HG03469 (cell line): ENCODE measurements around the gene PRSS50.

ENCODE experiments used
- ATAC-seq: cut with Tn5 transposase; IDR thresholded peaks from one replicate; pipeline ENCODE4 v1.9.1; 2021; ENCODE audit warnings: mild to moderate bottlenecking, moderate library complexity, moderate number of reproducible peaks; ENCODE audit not compliant: unreplicated experiment

PRSS50 gene

GRCh38 chr3:46693038-46693891, 24.4 kb downstream of the PRSS50 start, which contains the start of gene ALS2CL:
Gene ALS2CL (minus strand): TSS chr3:46693679. CDS start chr3:46689440, 4,239 bp downstream.
- no peak for ATAC-seq

- ATAC-seq, result no peak
Observed at GRCh38 chr3:46692566-46692990, 25.1 kb downstream of the PRSS50 start.

DNA sequence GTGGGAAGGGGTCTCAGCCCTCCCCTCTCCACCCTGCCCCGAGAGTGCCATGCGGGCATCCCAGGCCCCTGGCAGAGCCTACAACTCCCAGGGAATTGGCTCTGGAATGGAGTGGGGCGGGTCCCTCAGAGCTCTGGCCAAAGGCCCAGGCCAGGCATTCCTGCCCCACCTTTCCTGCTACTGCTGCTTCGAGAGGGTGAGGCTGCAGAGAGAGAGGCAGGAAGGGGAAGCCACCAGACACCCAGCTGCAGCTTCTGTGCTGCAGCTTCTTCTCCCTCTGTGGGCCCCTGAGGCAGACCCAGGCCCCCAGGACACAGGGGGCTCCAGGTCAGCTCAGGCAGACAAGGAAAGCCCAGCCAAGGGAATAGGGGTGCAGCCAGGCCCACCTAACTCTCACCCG, 26.9 kb downstream of the PRSS50 start:
- ATAC-seq, result no peak

GRCh38 chr3:46685446-46685845, 32.2 kb downstream of the PRSS50 start:
- ATAC-seq, result no peak

DNA sequence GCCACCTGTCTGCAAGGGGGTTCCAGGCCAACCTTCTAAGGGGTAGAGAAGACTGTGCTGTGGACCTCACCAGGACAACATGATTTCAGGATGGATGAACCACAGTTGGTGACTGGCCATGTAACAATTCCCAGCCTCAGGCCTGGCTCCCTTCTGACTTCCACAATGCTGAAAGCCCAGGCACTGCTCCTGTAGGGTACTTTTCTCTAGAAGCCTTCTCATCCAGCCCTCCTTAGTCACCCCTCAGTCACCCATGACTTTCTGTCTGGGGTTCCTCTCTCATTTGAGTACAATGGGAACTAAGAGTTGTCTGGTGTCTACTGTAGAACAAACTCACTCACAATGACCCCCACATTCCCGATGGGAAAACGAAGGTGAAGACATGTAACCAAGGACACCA, 32.8 kb downstream of the PRSS50 start:
- ATAC-seq, result no peak

DNA sequence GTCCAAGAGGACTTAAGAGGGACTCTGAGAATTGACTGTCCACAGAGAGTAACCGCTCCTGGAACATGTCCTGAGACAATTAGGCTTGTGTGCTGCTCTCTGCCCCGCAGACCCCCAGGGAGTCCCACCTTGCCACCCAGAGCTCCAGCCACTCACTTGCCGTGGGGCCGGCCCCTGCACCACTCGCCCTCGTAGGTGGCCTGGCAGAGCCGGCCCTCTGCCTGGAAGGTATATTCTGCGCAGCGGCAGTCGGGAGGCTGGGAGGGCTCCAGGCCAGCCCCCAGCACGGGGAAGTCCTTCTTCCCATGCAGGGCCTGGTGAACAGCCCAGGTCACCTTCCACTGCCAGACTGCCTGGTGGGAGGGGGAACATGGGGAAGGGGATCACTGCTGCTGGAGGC, 34.7 kb downstream of the PRSS50 start:
- ATAC-seq, result no peak

DNA sequence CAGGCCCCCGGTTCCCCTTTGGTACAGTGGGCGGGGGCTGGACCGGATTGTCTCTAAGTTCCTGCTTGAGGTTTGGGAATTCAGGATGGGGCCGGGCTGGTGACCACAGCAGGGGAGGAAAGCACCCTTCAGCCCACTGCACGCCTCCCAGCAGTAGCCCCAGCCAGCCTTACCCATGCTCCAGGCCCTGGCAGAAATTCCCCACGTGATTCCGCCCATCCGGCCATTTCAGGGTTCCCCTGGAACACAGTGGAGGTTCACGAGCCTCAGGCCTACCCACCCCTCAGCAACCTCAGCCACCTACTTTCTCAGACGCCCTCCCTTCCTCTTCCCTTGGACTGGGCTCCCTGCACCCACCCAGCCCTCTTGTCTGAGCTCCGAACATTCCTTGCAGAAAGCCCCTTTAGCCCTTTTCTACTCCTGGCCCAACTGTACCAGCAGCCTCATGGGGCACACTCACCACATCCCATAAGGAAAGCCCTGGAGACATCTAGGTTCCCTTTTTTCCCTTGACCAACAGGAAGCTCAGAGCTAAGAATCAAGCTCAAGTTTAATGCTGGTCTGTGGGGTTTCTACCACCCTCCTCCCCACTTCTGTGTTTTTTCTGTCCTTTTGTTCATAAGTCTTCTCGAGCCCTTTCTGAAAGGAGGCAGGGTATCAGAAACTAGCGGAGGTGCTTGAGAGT, 35.7 kb downstream of the PRSS50 start:
- ATAC-seq, result no peak

DNA sequence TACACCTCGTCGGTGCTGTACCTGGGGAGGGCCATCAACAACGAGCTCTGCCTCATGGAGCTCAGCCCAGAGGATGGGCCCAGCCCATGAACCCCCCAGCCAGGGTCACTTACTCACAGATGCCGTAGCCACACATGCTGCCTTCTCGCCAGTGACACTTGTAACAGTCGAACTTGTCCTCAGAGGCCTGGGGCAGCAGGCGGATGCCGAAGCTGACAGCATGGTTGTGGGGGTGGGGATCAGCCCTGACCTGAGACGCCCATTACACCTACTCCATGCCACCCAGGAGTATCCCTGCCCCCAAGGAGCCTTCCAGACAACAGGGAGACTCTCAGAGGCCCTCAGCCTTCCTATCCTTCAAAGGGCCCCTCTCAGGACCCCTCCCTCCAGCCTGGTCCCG, 36.3 kb downstream of the PRSS50 start:
- ATAC-seq, result no peak

GRCh38 chr3:46680298-46680826, 37.3 kb downstream of the PRSS50 start:
- no peak for ATAC-seq

DNA sequence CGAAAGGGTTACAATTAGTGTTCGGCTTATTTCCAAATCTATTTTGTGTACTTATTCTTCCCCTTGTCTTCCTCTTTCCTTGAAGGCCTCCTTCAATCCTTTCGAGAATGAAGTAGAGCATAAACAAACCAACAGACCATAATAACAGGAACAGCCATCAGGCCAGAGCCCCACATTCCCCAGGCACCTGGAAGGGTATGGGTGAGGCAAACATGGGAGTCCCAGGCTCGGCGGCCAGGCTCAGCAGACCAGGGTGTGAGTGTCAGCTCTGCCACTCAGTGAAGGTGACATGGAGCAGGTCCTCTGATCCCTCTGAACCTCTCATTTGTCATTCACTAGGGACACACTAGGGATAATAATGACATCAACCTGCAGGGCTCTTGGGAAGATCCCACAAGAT, 38.0 kb downstream of the PRSS50 start:
- ATAC-seq, result no peak

GRCh38 chr3:46678280-46678679, 39.4 kb downstream of the PRSS50 start:
- ATAC-seq, result no peak

GRCh38 chr3:46677411-46677726, 40.3 kb downstream of the PRSS50 start:
- ATAC-seq, result no peak

DNA sequence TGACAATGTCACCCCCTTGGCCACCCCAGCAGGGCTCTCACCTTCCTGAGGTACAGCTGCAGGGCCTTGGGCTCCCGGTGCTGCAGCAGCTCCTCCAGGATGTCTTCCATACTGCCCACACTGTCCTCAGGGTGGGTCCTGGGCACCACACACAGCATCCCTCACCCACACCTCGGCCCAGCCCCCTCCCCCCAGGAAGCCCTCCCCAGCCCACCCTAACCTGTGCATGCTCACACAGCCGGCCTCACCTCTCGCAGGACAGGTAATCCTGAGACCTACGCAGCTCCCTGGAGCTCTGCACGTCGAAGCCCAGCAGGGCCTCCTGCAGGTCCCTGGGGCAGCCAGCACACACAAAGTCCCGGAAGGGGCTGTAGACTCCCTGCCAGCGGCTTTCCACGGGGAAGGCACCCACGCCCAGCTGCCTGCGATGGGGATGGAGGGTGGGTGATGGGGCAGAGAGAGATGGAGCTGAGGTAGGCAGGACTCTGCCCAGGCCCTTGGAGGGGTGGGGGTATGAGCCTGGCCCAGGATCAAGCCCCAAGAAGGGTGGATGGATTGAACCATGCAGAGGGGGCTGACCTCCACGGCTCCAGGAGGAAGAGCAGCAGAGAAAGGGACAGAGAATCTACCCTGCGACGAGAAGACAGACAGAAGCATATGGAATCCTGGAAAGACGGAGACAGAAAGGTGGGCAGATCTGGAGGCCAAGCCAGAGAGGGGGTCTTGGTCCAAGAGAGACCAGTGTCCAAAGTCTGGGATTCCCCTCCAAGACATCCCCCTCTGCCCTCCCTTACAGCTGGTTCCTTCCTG, 40.9 kb downstream of the PRSS50 start:
- ATAC-seq, result no peak

DNA sequence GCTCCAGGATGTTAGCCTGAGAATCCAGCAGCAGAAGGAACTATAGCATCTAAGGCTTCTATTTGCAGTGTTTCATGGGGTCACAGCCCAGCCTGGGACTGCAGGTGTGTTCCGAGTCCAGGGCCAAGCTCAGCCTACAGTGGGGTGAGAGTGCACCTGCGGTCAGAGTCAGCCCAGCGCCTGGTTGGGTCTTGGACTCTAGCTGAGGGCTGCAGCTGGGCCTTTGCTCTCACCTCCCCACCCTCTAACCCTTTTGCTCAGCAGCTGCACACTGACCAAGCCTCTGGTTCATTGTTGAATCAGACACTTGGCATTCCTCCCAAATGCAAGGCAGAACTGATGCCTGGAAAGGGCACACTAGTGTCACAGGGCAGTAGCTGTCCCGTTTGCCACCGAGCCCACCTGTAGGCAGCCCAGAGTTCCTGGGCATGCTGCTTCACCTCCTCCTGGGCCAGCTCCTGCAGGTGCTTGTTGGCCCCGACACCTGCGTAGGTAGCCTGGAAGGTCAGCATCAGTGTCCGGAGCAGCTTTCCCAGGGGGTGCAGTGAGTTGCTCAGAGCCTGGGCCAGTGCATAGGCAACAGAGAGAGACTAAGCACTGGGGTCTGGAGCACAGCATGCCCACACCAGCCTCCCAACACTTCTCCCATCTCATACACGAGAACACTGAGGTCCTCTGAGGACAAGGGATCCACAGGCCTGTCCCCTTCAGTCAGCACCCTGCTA, 41.7 kb downstream of the PRSS50 start:
- ATAC-seq, result no peak

DNA sequence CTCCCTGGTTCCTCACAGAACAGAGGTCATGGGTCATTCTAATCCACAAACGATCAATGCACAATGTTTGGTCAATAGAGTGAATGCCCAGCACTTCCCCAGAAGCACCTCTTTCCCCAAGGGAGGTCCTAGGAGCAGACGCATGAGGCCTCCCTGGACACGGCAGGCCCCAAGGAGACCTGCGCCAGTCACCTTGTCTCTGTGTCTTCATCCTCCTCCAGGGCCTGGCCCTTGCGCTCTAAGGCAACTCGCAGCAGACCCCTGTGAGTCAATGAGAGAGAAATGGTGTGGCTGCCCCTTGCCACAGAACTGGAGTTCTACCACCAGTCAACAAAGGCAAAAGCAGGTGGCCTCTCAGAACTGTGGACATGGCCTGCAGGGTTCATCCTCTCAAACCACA, 42.2 kb downstream of the PRSS50 start:
- ATAC-seq, result no peak

GRCh38 chr3:46674031-46674845, 43.4 kb downstream of the PRSS50 start:
- no peak for ATAC-seq

GRCh38 chr3:46673151-46674030, 44.3 kb downstream of the PRSS50 start:
- no peak for ATAC-seq

GRCh38 chr3:46672349-46672695, 45.3 kb downstream of the PRSS50 start:
- ATAC-seq, result no peak
